GM13977 (cell line): Measurements from ENCODE around the gene IMPDH1.
A peak's percentile ranks its signal among the peaks of the same experiment; 100 is the strongest.
"Not testable (repeated sequence)": the region's sequence is repeated elsewhere in the genome, so short reads cannot be mapped to it uniquely, and the experiment has no call there.

Experiments used
- DNase-seq: peaks from one replicate; pipeline ENCODE4 v3.0.0; 2012; ENCODE audit warnings: low spot score
- in situ Hi-C: fragments of 300-500 bp; cut with MboI; formaldehyde crosslinking; loops from one replicate; pipeline ENCODE4 v1.12.0; 2022; ENCODE audit warnings: low sequenced_read_pairs, low pct_unique_long_range_greater_than_20kb, mixed read lengths, inconsistent platforms; ENCODE audit not compliant: unreplicated experiment
- TF ChIP-seq, protein P1 (sequence below): IDR thresholded peaks from 2 replicates; pipeline ENCODE4 v1.5.1; 2012; ENCODE audit warnings: mild to moderate bottlenecking, control low read depth; ENCODE audit not compliant: insufficient read depth; ENCODE audit errors: extremely low read depth, missing control alignments

Gene IMPDH1

DNA sequence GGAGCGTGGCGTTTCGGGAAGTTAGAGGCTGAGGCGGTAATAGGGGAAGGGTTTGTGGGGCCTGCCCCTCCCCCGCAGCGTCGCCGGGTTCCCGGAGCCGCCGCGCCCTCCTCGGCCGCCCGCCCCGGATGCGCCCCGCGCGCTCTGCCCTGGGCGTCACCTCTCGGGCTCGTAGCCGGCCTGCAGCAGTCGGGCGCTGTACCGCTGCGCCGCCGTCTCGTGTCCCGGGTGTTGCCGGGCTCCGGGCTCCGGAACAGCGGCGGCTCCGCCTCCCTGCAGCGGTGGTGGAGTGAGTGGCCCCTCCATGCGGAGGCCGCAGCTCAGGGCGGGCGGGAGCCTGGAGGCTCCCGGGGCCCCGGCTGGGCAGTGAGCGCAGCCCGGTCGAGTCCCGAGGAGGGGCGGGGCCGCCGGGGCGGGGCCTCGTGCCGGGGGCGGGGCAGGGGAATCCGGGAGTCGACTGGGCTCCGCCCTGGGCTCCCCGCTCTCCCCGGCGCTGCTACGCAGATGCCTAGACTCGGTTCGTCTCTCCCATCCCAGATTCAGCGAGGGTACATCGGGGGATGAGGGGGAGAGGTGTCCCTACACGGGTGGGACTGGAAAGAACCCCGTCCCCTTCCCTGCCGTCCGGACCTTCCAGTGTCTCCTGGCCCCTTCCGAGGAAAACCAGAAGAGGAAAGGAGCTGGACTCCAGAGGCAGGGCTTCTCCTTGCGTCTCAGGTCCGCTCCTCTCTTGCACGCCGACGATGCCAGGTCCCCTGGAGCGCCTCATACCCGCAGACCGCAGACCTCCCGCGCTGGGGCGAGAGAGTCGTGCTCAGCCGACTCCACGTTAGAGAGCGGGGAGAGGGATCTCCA, at the start of gene IMPDH1:
IMPDH1 (minus strand) TSS at position 387 of the 855 bp plus-strand sequence; CDS start at position 306, 81 bp downstream.
- peak; percentile 97 for DNase-seq
- TF ChIP-seq, protein P1, sequence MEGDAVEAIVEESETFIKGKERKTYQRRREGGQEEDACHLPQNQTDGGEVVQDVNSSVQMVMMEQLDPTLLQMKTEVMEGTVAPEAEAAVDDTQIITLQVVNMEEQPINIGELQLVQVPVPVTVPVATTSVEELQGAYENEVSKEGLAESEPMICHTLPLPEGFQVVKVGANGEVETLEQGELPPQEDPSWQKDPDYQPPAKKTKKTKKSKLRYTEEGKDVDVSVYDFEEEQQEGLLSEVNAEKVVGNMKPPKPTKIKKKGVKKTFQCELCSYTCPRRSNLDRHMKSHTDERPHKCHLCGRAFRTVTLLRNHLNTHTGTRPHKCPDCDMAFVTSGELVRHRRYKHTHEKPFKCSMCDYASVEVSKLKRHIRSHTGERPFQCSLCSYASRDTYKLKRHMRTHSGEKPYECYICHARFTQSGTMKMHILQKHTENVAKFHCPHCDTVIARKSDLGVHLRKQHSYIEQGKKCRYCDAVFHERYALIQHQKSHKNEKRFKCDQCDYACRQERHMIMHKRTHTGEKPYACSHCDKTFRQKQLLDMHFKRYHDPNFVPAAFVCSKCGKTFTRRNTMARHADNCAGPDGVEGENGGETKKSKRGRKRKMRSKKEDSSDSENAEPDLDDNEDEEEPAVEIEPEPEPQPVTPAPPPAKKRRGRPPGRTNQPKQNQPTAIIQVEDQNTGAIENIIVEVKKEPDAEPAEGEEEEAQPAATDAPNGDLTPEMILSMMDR, result no peak
- in situ Hi-C loops, result no loop called here

DNA sequence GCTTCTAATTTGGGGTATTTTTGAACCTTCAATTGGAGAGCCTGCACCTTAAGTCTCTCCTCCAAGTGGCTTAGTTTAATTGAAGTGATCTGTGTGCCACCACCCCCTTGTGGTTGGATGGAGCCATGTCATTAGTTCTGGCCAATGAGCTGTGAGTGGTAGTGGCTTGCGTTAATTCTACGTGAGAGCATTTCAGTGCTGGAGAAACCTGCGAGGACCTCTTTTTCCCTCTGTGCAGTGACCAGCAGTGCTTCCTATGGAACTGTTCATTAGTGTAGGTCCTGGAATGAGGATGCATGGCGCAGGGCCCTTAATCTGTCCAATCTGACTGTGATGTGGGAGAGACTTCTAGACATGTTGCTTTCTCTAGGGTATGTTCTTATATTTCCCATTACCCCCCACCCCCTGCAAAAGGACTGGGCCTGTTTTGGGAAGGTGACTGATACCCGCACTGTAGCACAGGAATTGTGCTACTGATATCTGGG, 49.7 kb upstream of the IMPDH1 start:
- TF ChIP-seq, protein P1, result peak; percentile 82
- in situ Hi-C loops, result no loop called here
- DNase-seq, result peak; percentile 78

GRCh38 chr7:128458956-128459355, 49.2 kb upstream of the IMPDH1 start:
- TF ChIP-seq, protein P1, result no peak
- no peak for DNase-seq
- in situ Hi-C loops, result no loop called here

DNA sequence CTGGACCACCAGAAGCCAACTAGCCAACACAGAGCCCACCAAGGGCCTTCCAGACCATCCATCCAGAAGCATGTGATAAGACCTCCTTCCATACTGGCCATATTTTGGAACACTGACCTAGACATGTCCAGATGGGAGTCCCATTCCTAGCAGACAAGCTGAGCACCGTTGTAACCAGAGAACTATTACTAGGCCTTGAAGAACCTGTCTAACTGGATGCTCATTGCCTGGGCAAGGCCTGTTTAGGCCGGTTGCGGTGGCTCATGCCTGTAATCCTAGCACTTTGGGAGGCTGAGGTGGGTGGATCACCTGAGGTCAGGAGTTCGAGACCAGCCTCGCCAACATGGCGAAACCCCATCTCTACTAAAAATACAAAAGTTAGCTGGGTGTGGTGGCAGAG, 47.6 kb upstream of the IMPDH1 start:
- DNase-seq, in situ Hi-C loops: not testable (repeated sequence)

- in situ Hi-C loops, result no loop called here
- DNase-seq, result peak; percentile 36
- TF ChIP-seq, protein P1, result no peak
These were observed 46.5 kb upstream of the IMPDH1 start for GRCh38 chr7:128456255-128456725.

DNA sequence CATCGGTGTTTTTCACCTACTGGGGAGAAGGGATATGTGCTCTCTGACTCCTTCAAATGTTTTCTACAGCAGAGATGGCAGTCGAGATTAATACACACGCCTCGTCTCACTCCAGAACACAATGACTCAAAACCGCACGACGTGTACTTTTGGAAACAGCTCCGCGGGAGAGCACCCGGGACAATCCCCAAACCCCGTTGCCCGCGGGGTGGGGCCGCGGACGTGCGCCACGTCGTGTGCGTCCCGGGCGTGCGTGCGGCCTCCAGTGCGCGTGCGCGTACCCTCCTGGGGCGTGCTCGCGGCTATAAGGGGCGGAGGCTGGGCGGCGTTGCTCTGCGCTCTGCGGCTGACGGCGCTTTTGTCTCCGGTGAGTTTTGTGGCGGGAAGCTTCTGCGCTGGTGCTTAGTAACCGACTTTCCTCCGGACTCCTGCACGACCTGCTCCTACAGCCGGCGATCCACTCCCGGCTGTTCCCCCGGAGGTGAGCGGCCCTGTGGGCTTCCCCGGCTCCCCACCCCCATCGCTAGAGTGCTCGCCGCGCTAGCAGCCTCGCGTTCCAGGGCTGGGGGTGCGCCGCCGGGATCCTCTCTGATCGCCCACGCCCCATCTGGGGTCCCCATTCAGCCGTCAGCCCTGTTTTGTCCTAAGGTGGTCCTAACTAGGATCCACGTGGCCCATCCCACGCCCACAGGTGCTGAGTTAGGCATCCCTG, 45.9 kb upstream of the IMPDH1 start, which contains the start of gene HILPDA:
HILPDA (plus strand) TSS at position 336 of the 712 bp plus-strand sequence. CDS start 1,391 bp downstream, outside the sequence.
- in situ Hi-C loops, result no loop called here
- peak; percentile 96 for DNase-seq

More for the DNA sequence above, 45.9 kb upstream of the IMPDH1 start, which contains the start of gene HILPDA:
- TF ChIP-seq, protein P1, result no peak
